Fibroblast of skin of left quadriceps (primary cell): Measurements from ENCODE around the gene WDR11.

ENCODE experiments used
- DNase-seq, 2 experiments: peaks; one replicate each; pipeline ENCODE4 v3.0.0-alpha.2; 2013; ENCODE audit warnings: low read depth in 2 of 2

The WDR11 gene

GRCh38 chr10:120944586-120945125, 93.5 kb downstream of the WDR11 start:
- no peak for DNase-seq

- DNase-seq = no peak
Measured at GRCh38 chr10:120945182-120945581, 94.0 kb downstream of the WDR11 start.

- DNase-seq = no peak
Measured at GRCh38 chr10:120945801-120946302, 94.7 kb downstream of the WDR11 start.

- DNase-seq = no peak
Measured at GRCh38 chr10:120946497-120946896, 95.3 kb downstream of the WDR11 start.

GRCh38 chr10:120948889-120949608, 97.9 kb downstream of the WDR11 start:
- peak; percentile 40 to 45 for DNase-seq

GRCh38 chr10:120949609-120950031, 98.5 kb downstream of the WDR11 start:
- DNase-seq = no peak

GRCh38 chr10:120950051-120950561, 98.9 kb downstream of the WDR11 start:
- DNase-seq = no peak

GRCh38 chr10:120951288-120951687, 100.1 kb downstream of the WDR11 start:
- DNase-seq = no peak

- DNase-seq = no peak
Measured at GRCh38 chr10:120953897-120954296, 102.7 kb downstream of the WDR11 start.
